Neural progenitor cell (in vitro differentiated cells): ENCODE data around the gene SH3BGR. TPM values are rescaled to one million over a fixed set of nuclear protein-coding genes. Genes with fewer than 3 reads are reported as not detected.

Source experiments
- DNase-seq: peaks from one replicate; pipeline ENCODE4 v3.0.0-alpha.2; 2016; ENCODE audit warnings: low spot score
- H2AFZ ChIP-seq: fragments of 200-600 bp; sonication (generic); replicated peaks from 2 replicates; pipeline ENCODE4 v1.6.1; 2016; ENCODE audit warnings: antibody characterized with exemption
- H3F3A ChIP-seq: fragments of 200-600 bp; sonication (generic); 2 replicates; pipeline ENCODE4 v1.6.1; 2016; ENCODE audit warnings: antibody characterized with exemption, low read depth
- H3K27ac ChIP-seq: fragments of 200-600 bp; sonication (generic); 2 replicates; pipeline ENCODE4 v1.5.1; 2016; ENCODE audit warnings: mild to moderate bottlenecking
- H3K27me3 ChIP-seq: fragments of 200-600 bp; sonication (generic); 2 replicates; pipeline ENCODE4 v1.6.1; 2016; ENCODE audit warnings: mild to moderate bottlenecking, moderate library complexity
- H3K36me3 ChIP-seq: fragments of 200-600 bp; sonication (generic); 2 replicates; pipeline ENCODE4 v1.5.1; 2016
- H3K4me1 ChIP-seq: fragments of 200-600 bp; sonication (generic); 2 replicates; pipeline ENCODE4 v1.6.1; 2016; ENCODE audit warnings: mixed run types
- H3K4me2 ChIP-seq: fragments of 200-600 bp; sonication (generic); 2 replicates; pipeline ENCODE4 v1.6.1; 2016
- H3K4me3 ChIP-seq: fragments of 200-600 bp; sonication (generic); 2 replicates; pipeline ENCODE4 v1.5.1; 2016
- H3K79me2 ChIP-seq: fragments of 200-600 bp; sonication (generic); 2 replicates; pipeline ENCODE4 v1.6.1; 2016; ENCODE audit warnings: low read depth
- H3K9ac ChIP-seq: fragments of 200-600 bp; sonication (generic); 2 replicates; pipeline ENCODE4 v1.6.1; 2016
- H3K9me3 ChIP-seq: fragments of 200-600 bp; sonication (generic); 2 replicates; pipeline ENCODE4 v1.5.1; 2016; ENCODE audit warnings: low read depth
- H4K20me1 ChIP-seq: fragments of 200-600 bp; sonication (generic); 2 replicates; pipeline ENCODE4 v1.6.1; 2016; ENCODE audit warnings: low read depth
- H3K27ac Mint-ChIP-seq: 3 replicates; pipeline ENCODE4 v1.8.0; 2021; ENCODE audit warnings: mixed read lengths
- H3K27me3 Mint-ChIP-seq: 2 replicates; pipeline ENCODE4 v1.8.0; 2022; ENCODE audit warnings: low read depth, mild to moderate bottlenecking, inconsistent platforms, moderate library complexity, mixed read lengths; ENCODE audit not compliant: insufficient read depth
- H3K36me3 Mint-ChIP-seq: 3 replicates; pipeline ENCODE4 v1.8.0; 2021; ENCODE audit warnings: mixed read lengths
- H3K4me1 Mint-ChIP-seq: 3 replicates; pipeline ENCODE4 v1.8.0; 2021; ENCODE audit warnings: mixed read lengths
- H3K4me3 Mint-ChIP-seq: 3 replicates; pipeline ENCODE4 v1.8.0; 2021; ENCODE audit warnings: mild to moderate bottlenecking, moderate library complexity, mixed read lengths
- H3K9me3 Mint-ChIP-seq: 3 replicates; pipeline ENCODE4 v1.8.0; 2020; ENCODE audit warnings: mixed read lengths
- EZH2 ChIP-seq: fragments of 200-600 bp; sonication (generic); IDR thresholded peaks from 2 replicates; pipeline ENCODE4 v1.6.1; 2017; ENCODE audit warnings: antibody characterized with exemption, mild to moderate bottlenecking, moderate library complexity
- EZH2phosphoT487 ChIP-seq: fragments of 200-600 bp; sonication (generic); IDR thresholded peaks from 2 replicates; pipeline ENCODE4 v1.6.1; 2017; ENCODE audit warnings: antibody characterized with exemption
- total RNA-seq: library from RNA; depleted of rRNA; stranded (reverse); fragments of >200 nt; gene quantifications from 2 replicates; pipeline ENCODE4 v1.2.3, GENCODE V29; 2015; ENCODE audit warnings: low replicate concordance
- TF ChIP-seq, protein P1 (sequence below): fragments of 200-600 bp; sonication (generic); IDR thresholded peaks from 2 replicates; pipeline ENCODE4 v1.5.1; 2017; ENCODE audit warnings: antibody characterized with exemption, mild to moderate bottlenecking

Gene SH3BGR
- total RNA-seq, 1 donor from 2014 or later = 12.2 TPM

DNA sequence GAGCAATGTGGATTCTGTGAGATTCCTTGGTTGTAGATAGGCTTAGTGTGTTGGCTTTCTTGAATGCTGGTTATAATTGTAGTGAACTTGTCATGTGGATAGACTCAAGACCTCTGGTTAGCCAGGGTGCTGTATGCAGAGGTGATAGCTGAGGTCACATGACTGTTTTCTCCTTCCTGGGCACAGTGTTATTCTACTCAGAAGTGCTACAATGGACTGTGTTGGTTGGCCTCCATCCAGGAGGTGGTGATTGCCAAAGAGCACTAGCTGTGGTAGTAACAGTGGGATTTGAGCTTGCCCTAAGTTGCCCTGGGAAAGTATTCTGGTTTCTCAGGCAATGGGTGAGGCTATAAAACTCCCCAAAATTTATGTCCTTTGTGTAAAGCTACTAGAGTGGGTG is 71.6 kb downstream of the SH3BGR start:
- no peak overlapping the region for H3K27ac ChIP-seq
- no peak overlapping the region for H3K4me2 ChIP-seq
- no peaks in the 10 kb centered on the region for H3F3A ChIP-seq
- no peak overlapping the region for H3K4me3 ChIP-seq
- no peaks in the 10 kb centered on the region for H3K79me2 ChIP-seq
- H4K20me1 ChIP-seq = no peaks in the 10 kb centered on the region
- no peak overlapping the region for H3K9ac ChIP-seq
- H3K9me3 Mint-ChIP-seq = no peaks in the 10 kb centered on the region
- no peaks in the 10 kb centered on the region for H3K9me3 ChIP-seq
- H2AFZ ChIP-seq = no peak overlapping the region
- no peaks in the 10 kb centered on the region for H3K27me3 ChIP-seq
- H3K36me3 ChIP-seq = no peaks in the 10 kb centered on the region
- DNase-seq = no peak
- H3K27me3 Mint-ChIP-seq = no peaks in the 10 kb centered on the region
- no peak for TF ChIP-seq EZH2
- TF ChIP-seq, protein P1, sequence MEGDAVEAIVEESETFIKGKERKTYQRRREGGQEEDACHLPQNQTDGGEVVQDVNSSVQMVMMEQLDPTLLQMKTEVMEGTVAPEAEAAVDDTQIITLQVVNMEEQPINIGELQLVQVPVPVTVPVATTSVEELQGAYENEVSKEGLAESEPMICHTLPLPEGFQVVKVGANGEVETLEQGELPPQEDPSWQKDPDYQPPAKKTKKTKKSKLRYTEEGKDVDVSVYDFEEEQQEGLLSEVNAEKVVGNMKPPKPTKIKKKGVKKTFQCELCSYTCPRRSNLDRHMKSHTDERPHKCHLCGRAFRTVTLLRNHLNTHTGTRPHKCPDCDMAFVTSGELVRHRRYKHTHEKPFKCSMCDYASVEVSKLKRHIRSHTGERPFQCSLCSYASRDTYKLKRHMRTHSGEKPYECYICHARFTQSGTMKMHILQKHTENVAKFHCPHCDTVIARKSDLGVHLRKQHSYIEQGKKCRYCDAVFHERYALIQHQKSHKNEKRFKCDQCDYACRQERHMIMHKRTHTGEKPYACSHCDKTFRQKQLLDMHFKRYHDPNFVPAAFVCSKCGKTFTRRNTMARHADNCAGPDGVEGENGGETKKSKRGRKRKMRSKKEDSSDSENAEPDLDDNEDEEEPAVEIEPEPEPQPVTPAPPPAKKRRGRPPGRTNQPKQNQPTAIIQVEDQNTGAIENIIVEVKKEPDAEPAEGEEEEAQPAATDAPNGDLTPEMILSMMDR = no peak
- TF ChIP-seq EZH2phosphoT487 = no peak
- H3K4me1 ChIP-seq = peaks cover 10% of the 10 kb centered on the region
- peak overlapping the region; percentile 74 for H3K27ac Mint-ChIP-seq
- no peak overlapping the region for H3K4me3 Mint-ChIP-seq
- no peaks in the 10 kb centered on the region for H3K36me3 Mint-ChIP-seq
- peaks cover 19% of the 10 kb centered on the region for H3K4me1 Mint-ChIP-seq

DNA sequence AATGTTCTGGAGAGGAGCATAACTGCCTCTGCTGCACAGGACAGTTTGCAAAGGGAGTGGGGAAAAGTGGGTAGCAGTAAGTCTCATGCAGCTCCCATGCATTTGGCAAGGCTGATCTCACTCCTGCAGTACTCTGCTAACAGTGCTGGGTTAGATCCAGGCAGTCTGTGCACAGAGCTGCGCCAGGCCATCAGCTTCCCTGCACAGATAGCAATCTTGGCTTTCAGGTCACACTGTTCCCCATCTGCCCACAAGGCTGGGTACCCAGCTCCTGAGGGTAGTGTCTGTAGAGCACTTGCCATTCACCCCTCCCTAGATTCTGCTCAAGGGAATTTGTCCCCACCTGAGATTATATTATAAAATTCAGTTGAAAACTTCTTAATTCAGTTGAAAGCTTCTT is 72.1 kb downstream of the SH3BGR start:
- Mint-ChIP-seq H3K4me3 (no peak overlapping the region), H3K4me1 (peaks cover 17% of the 10 kb centered on the region), H3K27ac (peak overlapping the region; percentile 74), H3K27me3 (no peaks in the 10 kb centered on the region), H3K9me3 (no peaks in the 10 kb centered on the region), H3K36me3 (no peaks in the 10 kb centered on the region)
- no peak for TF ChIP-seq EZH2
- no peak for TF ChIP-seq EZH2phosphoT487
- TF ChIP-seq, protein P1 = no peak
- Histone ChIP-seq H3K27ac (no peak overlapping the region), H2AFZ (no peak overlapping the region), H3K27me3 (no peaks in the 10 kb centered on the region), H3K9ac (no peak overlapping the region), H4K20me1 (no peaks in the 10 kb centered on the region), H3F3A (no peaks in the 10 kb centered on the region), H3K9me3 (no peaks in the 10 kb centered on the region), H3K4me3 (no peak overlapping the region), H3K36me3 (no peaks in the 10 kb centered on the region), H3K4me1 (peaks cover 13% of the 10 kb centered on the region), H3K4me2 (no peak overlapping the region), H3K79me2 (no peaks in the 10 kb centered on the region)
- no peak for DNase-seq

DNA sequence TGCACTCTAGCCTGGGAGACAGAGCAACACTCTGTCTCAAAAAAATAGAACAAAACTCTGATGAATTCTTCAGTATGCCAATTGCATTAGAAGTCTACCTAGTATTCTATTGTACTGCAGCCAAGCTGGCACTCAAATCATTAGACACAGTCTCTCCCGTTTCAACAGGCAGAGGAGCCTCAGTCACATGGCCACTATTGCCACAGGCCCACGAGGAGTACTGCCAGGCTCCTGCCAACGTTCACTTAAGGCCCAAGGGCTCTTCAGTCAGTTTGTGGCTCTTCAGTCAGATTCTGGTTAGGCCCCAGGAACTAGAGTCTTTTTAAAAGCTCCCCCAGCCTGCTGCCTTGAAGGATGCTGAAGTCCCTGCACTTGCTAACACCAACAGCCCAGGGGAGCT is 73.4 kb downstream of the SH3BGR start:
- Histone ChIP-seq H3K27me3 (no peaks in the 10 kb centered on the region), H3F3A (no peaks in the 10 kb centered on the region), H3K9me3 (no peaks in the 10 kb centered on the region), H3K4me3 (no peak overlapping the region), H3K9ac (no peak overlapping the region), H3K4me2 (no peak overlapping the region), H2AFZ (no peak overlapping the region), H3K36me3 (no peaks in the 10 kb centered on the region), H3K79me2 (no peaks in the 10 kb centered on the region), H3K4me1 (peaks cover 13% of the 10 kb centered on the region), H4K20me1 (no peaks in the 10 kb centered on the region), H3K27ac (no peak overlapping the region)
- no peaks in the 10 kb centered on the region for H3K9me3 Mint-ChIP-seq
- H3K27me3 Mint-ChIP-seq = peaks cover 5% of the 10 kb centered on the region
- no peak for DNase-seq
- H3K36me3 Mint-ChIP-seq = no peaks in the 10 kb centered on the region
- no peak overlapping the region for H3K4me3 Mint-ChIP-seq
- H3K27ac Mint-ChIP-seq = peak overlapping the region; percentile 43
- peaks cover 19% of the 10 kb centered on the region for H3K4me1 Mint-ChIP-seq
- TF ChIP-seq EZH2 = no peak

DNA sequence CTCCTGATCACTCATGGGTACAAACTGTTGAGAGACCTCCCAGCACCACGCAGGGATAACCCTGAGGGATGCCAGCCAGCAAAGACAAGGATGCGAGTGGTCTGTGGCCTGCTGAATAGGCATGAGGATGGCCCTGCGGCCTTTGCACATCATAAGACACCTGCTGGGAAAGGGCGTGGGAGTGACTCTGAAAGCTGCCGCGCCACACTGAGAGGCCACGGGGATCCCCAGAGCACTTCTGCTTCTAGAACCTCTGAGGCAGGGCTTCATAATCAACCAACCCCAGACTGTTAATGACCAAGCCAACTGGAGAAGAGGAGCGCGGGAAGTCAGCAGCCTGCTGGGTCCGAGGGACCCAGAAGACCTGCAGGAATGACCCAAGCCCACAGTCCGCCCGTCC is 73.8 kb downstream of the SH3BGR start:
- Mint-ChIP-seq H3K9me3 (no peaks in the 10 kb centered on the region), H3K27ac (peak overlapping the region; percentile 43), H3K36me3 (no peaks in the 10 kb centered on the region), H3K27me3 (peaks cover 5% of the 10 kb centered on the region), H3K4me1 (peaks cover 20% of the 10 kb centered on the region), H3K4me3 (no peak overlapping the region)
- DNase-seq = no peak
- Histone ChIP-seq H3K79me2 (no peaks in the 10 kb centered on the region), H4K20me1 (no peaks in the 10 kb centered on the region), H3K27ac (no peak overlapping the region), H3K9me3 (no peaks in the 10 kb centered on the region), H3K4me2 (no peak overlapping the region), H3F3A (no peaks in the 10 kb centered on the region), H3K9ac (no peak overlapping the region), H3K4me3 (no peak overlapping the region), H3K36me3 (no peaks in the 10 kb centered on the region), H3K4me1 (peaks cover 13% of the 10 kb centered on the region), H3K27me3 (no peaks in the 10 kb centered on the region), H2AFZ (no peak overlapping the region)
- no peak for TF ChIP-seq EZH2phosphoT487
